AG04449 (cell line): ENCODE results near the gene LEP.

Source experiments
- CTCF ChIA-PET: fragments of 350-600 bp; formaldehyde crosslinking; extraction: SDS; loops from one replicate; lab custom pipeline; 2021; ENCODE audit warnings: antibody characterized with exemption; lab: Yijun Ruan, JAX
- POLR2A ChIA-PET: fragments of 400-600, 350-600 bp; formaldehyde crosslinking; extraction: SDS; loops from one replicate; lab custom pipeline; 2020; ENCODE audit warnings: antibody characterized with exemption, inconsistent platforms; lab: Yijun Ruan, JAX
- DNase-seq: peaks from one replicate; pipeline ENCODE4 v3.0.0-alpha.2; 2010; ENCODE audit warnings: low read depth, low spot score
- H3K4me3 ChIP-seq: 2 replicates; pipeline ENCODE4 v1.5.1; 2011; ENCODE audit warnings: low read depth, mild to moderate bottlenecking, control low read depth, low read length
- CTCF ChIP-seq: IDR thresholded peaks from one replicate; pipeline ENCODE4 v1.5.1; 2011; ENCODE audit warnings: mild to moderate bottlenecking, moderate library complexity, low read length, control low read depth, inconsistent platforms; ENCODE audit not compliant: insufficient read depth; ENCODE audit errors: missing control alignments

The LEP gene

DNA sequence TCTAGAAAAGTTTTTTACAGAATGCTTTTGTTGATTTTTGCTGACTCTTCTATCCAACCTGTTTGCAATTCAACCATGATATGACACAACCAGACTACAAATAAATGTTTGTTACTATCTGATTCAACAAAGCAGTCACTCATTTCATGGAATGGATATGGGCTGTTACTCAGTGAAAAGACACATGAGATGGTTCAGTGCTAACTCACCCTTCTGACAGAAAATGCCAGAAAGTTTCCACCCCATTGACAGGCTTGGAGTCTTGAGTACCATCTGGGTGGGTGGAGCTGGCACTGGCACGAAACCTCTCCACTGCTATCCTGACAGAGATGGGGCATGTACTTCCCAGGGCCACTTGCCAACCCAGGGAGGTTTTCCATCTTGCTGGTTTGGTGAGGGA lies 63.1 kb downstream of the LEP start:
- ChIA-PET POLR2A (no interaction called here), CTCF (no interaction called here)
- no peak for DNase-seq
- TF ChIP-seq CTCF, result no peak
- H3K4me3 ChIP-seq, result no peak overlapping the region

DNA sequence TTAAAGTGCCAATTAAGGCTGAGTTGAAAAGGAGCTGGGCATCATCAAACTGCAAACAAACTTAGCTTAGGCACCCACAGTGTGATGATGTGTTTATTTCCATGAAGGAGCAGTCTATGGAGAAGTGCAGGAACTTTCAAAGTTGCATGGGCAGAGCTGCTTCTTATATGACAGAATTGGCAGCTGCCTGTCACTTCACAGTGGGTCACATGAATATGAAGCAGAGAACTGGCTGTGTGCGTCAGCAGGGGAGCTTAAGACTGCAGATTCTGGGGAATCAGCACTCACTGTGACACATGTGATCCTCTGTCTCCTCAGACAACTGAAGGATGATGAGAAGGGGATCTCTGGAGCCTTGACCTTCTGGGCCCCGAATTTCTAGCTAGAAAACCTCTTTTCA lies 66.0 kb downstream of the LEP start:
- no peak for DNase-seq
- POLR2A ChIA-PET, result no interaction called here
- no peak for TF ChIP-seq CTCF
- no peak overlapping the region for H3K4me3 ChIP-seq
- CTCF ChIA-PET, result interaction anchor here (1.1 kb wide), 1 partner anchor 14 kb away, joined by 5 read pairs; no protein-coding TSS in a partner anchor
